H1 (cell line): ENCODE results near the gene UGT1A9.

Experiments used
- POLR2A ChIP-seq, 2 experiments: IDR thresholded peaks; 1 replicate in 1 of 2; 2 replicates in 1 of 2; pipeline ENCODE4 v1.6.1; 2011; ENCODE audit warnings: low read depth in 2 of 2, low read length in 2 of 2, mild to moderate bottlenecking in 2 of 2; ENCODE audit errors: control extremely low read depth in 1 of 2
- TF ChIP-seq, protein P1 (sequence below), 3 experiments: IDR thresholded peaks; 1 replicate in 2 of 3; 2 replicates in 1 of 3; pipeline versions ENCODE4 v1.5.1 to v1.6.1; 2011; ENCODE audit warnings: low read length in 3 of 3, mild to moderate bottlenecking in 3 of 3, inconsistent platforms in 2 of 3, low read depth in 1 of 3, moderate library complexity in 1 of 3; ENCODE audit not compliant: insufficient read depth in 1 of 3; ENCODE audit errors: control extremely low read depth in 1 of 3

DNA sequence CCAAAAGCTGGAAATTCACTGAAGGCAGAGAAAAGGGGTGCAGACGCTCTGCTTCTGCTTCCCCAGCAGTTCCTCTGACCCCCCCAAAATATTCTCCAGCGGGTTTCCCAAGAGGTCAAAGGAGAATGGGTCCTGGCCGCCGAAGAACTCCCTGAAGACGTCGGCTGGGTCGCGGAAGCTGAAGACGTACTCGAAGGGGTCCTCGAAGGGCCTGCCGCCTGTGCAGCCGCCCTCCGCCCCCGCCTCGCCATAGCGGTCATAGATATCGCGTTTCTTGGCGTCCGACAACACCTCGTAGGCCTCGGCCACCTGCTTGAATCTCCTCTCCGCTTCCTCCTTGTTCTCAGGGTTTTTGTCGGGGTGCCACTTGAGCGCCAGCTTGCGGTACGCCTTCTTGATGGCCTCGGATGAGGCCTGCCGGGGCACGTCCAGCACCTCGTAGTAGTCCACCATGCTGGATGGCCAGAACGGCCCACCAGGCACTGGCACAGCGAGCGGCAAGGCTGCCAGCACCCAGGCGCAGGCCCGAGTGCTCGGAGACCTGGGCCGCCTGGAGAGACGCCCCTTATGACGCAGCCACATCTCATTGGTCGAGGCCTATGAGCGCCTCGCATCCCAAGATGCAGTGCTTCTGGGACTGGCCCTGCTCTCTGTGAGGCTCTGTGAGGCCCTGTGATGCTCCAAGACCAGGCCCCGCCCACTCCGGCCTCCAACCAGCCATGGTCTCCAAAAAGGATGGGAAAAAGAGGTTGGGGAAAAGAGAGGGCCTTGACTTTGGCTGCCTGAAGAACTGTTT lies 72.0 kb downstream of the UGT1A9 start:
- TF ChIP-seq, protein P1, sequence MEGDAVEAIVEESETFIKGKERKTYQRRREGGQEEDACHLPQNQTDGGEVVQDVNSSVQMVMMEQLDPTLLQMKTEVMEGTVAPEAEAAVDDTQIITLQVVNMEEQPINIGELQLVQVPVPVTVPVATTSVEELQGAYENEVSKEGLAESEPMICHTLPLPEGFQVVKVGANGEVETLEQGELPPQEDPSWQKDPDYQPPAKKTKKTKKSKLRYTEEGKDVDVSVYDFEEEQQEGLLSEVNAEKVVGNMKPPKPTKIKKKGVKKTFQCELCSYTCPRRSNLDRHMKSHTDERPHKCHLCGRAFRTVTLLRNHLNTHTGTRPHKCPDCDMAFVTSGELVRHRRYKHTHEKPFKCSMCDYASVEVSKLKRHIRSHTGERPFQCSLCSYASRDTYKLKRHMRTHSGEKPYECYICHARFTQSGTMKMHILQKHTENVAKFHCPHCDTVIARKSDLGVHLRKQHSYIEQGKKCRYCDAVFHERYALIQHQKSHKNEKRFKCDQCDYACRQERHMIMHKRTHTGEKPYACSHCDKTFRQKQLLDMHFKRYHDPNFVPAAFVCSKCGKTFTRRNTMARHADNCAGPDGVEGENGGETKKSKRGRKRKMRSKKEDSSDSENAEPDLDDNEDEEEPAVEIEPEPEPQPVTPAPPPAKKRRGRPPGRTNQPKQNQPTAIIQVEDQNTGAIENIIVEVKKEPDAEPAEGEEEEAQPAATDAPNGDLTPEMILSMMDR (IDR thresholded peaks at IDR 0.05; ENCODE audit: control extremely low read depth in 1 of 3, insufficient read depth in 1 of 3, low read depth in 1 of 3, low read length in 3 of 3), result no peak
- no peak for TF ChIP-seq POLR2A (IDR thresholded peaks at IDR 0.05; ENCODE audit: control extremely low read depth in 1 of 2, low read depth in 2 of 2, low read length in 2 of 2)
